Fibroblast of skin of left quadriceps (primary cell): Measurements from ENCODE around the gene QSOX1.
"Not testable (repeated sequence)": the region's sequence is repeated elsewhere in the genome, so short reads cannot be mapped to it uniquely, and the experiment has no call there.

Source experiments
- DNase-seq, 2 experiments: peaks; one replicate each; pipeline ENCODE4 v3.0.0-alpha.2; 2013; ENCODE audit warnings: low read depth in 2 of 2

QSOX1 gene, protein sequence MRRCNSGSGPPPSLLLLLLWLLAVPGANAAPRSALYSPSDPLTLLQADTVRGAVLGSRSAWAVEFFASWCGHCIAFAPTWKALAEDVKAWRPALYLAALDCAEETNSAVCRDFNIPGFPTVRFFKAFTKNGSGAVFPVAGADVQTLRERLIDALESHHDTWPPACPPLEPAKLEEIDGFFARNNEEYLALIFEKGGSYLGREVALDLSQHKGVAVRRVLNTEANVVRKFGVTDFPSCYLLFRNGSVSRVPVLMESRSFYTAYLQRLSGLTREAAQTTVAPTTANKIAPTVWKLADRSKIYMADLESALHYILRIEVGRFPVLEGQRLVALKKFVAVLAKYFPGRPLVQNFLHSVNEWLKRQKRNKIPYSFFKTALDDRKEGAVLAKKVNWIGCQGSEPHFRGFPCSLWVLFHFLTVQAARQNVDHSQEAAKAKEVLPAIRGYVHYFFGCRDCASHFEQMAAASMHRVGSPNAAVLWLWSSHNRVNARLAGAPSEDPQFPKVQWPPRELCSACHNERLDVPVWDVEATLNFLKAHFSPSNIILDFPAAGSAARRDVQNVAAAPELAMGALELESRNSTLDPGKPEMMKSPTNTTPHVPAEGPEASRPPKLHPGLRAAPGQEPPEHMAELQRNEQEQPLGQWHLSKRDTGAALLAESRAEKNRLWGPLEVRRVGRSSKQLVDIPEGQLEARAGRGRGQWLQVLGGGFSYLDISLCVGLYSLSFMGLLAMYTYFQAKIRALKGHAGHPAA

DNA sequence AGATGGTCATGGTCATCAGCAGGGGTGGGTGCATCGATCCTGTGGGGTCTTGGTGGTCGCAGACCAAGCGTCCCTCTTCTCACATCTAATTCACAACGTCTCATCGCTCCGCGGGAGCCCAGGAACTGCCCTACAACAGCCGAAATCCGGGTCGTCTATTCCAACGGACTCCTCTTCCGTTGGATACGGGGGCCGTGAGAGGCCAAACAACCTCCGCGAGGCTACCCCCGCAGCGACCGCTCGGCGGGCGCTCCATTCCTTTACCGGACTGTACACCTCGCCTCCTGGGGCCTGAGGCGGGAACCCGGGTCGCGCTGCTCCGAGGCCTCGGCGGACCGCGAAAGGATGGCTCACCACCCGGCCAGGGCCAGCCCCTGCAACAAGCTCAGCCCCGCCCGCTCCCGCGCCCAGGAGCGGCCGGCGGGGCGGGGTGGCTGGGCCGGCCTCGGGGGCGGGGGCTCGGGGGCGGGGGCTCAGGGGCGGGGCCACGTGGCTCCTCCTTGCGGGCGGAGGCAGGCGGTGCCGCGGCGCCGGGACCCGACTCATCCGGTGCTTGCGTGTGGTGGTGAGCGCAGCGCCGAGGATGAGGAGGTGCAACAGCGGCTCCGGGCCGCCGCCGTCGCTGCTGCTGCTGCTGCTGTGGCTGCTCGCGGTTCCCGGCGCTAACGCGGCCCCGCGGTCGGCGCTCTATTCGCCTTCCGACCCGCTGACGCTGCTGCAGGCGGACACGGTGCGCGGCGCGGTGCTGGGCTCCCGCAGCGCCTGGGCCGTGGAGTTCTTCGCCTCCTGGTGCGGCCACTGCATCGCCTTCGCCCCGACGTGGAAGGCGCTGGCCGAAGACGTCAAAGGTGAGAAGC, at the start of gene QSOX1:
TSS of gene QSOX1 (plus strand) at position 545 of the 857 bp plus-strand sequence. CDS start at position 584, 39 bp downstream.
- peak; percentile 68 to 69 for DNase-seq

DNA sequence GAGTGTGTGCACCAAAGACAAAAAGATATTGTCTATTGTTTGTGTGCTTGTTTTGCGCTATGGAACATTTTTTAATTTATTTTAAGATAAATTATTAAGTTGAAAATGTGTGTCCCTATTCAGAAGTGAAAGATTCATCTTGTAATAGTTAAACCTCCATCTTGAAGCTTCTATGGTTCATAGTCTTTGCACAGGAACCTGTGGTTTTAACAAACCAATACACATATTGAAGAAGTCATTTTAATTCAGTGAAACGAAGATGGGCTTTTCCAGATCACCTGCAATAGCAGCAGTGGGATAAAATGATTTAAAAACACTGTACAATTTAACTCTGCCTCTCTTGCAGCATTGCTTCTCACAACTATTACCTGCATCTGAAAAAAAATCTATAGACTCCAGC, 42.6 kb upstream of the QSOX1 start:
- DNase-seq, result no peak

DNA sequence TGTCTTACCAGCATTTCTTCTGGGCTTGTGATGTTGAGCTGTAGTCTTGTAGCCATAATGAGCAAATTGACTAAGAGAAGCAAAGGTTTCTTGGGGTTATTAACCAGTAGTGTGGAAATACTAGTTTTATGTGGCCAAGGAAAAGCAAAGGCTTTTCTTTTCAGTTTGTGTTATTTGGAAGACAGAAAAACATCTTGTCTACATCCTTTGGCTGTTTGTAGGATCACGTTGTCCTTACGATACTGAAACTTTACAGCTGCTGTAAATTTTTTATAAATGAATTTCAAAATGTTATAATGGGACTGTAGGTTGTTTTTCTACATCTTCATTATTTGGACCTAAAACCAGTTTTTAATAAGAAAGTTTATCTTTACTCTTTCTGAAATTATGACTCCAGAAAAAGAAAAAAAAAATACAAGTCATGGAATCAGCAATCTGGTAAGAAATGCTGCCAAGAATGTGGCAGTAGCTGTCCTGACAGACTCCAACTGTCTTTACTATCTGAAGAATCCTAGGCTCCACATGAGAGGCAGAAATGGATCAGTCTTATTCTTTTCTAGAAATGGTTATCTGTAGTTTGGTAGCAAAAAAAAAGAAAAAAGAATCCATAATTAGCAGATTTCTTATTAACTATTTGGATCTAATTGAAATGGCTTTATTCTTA, 41.6 kb upstream of the QSOX1 start:
- no peak for DNase-seq

DNA sequence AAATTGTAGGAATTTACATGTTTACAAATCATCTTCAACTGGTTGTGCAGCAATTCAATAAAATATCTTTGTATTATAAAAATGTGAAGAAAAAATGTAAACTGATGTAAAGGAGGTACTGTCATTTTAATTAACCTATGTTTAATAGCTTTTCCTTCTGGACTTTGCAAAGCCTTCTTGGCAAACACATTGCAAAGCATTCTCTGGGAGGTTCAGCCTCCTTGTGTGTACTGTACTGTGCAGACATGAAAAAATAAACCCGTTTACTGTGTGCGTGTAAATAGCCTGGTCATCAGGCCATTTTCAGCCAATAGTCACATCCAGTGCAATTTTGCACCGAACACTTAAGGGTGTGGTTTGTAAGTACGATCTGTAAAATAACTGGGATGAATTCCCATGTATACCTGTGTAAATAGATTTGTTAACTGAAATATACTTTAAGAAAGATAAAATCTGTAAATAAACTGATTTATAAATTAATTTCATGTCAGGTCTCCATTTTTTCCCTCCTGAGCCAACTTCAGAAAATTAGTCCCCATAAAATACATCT, 40.2 kb upstream of the QSOX1 start:
- no peak for DNase-seq

DNA sequence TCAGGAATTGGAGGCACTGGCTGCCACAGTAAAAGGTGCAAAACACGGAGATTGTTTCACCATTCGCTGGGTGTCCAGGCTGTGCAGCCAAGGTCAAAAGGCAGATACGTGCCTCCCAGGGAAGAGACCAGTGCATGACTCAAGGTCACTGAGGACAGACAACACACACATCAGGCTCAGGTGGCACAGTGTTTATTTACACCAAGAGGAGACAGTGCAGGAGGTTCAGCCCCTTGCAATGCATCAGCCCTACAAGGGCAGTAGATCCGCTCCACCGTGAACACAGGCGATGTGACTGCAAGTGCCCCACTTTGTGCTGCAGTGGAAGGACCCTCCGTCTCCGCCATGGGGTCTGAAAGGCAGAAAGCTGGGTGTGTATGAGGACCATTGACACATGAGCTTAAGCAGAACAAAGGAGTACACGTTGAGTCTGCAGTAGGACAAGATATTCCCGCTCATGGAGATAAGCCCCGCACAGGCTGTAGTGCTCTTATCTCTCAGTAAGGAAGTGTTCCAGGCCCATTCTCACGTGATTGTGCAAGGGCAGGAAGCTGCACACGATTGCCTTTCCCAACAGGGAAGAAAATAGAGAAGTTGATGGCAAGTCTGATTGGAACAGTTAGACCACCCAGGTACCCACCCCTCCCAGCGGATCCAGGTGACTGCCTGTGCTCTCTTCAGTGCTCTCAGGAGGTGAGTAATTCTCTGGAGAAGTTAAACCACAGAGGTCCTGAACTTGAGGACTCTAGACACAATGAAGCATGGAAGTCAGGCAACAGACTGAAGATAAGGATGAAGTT, 37.5 kb upstream of the QSOX1 start:
- peak in 1 of 2 experiments; percentile 2 for DNase-seq

DNA sequence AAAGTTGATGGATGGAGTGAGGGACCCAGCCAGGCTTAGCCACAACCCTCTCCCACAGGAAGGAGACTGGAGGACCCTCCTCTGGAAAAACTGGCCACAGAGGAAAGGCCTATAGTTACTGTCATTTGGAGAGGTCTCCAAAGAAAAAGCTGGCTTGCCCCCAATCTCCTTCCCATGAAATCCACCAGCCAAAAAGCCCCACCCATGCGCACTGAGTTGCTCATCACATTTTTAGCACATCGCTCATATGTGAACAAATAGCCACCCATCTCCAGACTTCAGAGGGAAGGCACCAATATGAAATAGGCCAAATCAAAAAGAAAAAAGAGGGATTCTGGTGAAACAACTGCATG, 36.9 kb upstream of the QSOX1 start:
- peak; percentile 50 to 53 for DNase-seq

DNA sequence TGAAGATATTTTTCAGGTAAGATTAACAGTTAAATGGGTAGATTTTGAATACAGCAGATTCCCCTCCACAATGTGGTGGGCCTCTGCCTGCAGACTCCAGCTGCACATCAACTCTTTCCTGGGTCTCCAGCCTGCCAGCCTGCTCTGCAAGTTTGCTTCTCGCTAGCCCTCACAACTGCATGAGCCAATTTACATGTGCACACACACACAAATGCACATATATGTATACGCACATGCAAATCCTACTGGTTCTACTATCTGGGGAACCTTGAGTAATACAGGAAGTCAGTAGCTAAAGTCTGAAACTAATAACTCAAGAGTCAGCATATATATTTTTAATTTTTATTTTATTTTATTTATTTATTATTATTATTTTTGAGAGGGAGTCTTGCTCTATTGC, 34.8 kb upstream of the QSOX1 start:
- no peak for DNase-seq

DNA sequence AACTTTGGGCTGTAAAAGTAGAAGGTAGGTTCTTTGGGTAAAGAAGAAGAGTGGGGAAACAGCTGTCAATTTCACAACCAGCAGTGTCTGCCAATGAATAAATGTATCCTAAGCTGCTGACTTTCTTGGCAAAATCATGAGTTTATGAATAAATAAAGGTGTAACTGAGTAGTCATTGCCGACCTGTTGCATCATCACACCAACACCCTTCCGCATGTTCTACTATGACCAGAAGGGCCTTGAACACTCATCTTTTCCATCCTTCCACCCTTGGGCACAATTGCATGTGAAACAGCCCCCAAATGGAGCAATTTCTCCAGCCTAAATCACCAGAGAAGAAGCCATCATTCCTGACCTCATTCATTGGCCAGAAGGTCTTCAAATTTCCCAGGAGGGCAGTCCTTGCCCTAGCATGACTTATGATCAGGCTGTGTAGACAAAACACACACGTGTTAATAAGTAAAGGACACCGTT, 31.2 kb upstream of the QSOX1 start:
- no peak for DNase-seq

DNA sequence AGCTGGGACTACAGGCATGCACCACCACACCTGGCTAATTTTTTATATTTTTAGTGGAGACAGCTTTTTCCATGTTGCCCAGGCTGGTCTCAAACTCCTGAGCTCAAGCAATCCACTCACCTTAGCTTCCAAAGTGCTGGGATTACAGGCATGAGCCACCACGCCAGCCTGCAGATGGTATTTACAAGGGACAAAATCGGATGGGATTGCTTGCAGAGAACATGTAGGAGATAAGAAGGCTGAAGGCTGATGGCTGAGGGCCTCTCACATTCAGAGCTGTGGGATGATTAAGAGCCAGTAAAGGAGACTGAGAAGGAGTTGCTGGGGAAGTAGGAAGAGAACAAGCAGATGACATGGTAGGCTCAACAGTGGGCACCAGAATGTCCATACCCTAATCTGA, 24.0 kb upstream of the QSOX1 start:
- DNase-seq, result no peak

DNA sequence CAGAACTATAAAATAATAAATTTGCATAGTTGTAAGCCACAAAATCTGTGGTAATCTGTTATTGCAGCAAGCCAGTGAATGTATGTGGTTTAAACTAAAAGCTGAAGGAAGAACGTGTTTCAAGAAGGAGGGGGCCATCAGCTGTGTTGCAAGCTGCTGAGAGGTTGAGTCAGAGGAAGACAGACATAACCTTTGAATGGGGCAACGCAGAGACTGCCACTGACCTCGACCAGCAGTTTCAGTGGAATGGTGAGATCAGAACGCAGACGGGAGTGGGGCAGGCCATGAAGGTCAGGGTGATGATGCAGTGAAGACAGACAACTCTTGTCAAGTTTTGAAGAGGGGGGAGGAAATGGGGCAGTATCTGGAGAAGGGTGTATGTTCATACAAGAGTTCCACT, 23.2 kb upstream of the QSOX1 start:
- peak; percentile 72 to 75 for DNase-seq

DNA sequence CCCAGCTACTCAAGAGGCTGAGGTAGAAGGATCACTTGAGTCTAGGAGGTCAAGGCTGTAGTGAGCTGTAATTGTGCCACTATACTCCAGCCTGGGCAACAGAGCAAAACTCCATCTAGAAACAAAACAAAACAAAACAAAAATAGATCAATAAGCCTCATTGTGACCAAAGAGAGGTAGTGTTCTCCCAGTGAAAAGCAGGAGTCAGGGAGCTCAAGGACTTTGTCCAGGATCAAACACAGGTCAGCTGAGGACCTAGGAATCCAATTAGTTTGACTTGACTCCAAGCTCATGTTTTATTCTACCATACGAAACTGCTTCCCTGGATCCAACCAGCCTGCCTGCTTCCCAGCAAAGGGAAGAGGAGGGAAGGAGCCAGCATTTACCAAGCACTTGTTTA, 21.5 kb upstream of the QSOX1 start:
- no peak for DNase-seq

DNA sequence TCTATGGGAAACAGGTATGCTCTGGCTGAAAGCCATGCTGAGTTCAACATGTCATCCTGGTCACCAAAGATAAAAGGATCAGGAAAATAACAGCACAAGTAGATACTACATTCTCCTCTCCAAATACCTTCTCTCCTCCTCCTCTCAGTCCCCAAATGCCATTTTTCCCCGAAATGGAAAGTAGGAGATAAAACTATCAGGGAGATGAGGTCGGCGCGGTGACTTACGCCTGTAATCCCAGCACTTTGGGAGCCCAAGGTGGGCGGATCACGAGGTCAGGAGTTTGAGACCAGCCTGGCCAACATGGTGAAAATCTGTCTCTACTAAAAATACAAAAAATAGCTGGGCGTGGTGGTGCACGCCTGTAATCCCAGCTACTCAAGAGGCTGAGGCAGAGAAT, 21.0 kb upstream of the QSOX1 start:
- DNase-seq, result not testable (repeated sequence)

DNA sequence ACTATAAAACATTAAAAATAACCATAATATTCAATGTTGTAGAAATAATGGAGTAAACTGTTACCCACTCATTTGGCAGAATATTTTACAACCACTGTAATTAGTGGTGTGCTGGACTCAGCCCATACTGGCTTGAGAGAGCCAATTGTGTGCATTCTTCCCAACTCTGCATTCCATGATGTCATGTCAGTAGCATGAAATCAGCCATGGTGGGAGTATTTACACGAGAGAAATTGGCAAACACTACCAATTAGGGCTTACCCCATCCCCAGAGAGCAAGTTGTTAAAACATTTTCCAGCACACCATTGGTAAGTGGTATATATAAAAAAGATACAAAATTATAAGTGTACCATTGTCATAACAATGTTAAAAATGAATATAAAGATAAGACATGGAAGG, 19.1 kb upstream of the QSOX1 start:
- no peak for DNase-seq

DNA sequence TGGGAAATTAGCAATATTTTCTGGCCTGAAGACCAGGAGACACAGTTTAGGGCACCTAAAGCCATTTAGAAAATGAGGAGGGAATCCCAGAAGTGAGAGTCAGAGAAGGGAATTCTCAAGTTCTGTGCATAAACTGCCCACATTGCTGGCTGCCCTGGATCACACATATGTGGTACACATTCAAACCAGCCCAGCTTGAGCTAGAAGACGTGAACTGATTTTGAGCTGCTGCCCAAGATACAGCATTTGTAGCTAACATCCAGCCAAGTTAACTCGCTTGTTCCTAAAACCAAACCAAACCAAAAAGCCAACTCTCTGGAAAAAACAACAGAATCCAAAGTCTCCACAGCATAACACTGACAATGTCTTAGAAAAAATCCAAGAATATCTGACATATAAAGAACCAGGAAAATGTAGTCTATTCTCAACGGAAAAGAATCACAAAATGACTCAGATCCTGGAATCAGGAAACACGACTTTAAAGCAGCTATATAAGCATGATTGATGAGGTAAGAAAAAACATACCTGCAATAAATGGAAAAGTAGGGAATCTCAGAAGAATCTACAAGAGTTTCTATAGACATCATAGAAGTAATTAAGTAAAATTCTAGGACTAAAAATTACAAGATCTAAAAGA, 18.2 kb upstream of the QSOX1 start:
- no peak for DNase-seq

DNA sequence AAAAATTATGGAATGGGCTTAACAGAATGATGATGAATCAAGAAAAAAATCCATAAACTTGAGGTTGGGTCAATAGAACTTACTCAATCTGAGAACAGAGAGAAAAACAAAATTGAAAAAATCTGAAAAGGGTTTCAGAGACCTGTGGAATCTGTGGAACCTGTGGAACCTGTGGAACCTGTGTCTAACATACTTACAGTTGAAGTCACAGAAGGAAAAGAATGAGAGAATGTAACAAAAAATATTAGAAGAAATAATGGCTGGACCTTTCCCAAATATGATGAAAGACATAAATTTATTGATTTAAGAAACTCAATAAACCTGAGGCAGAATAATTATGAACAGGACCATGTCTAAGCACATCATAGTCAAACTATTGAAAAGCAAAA, 17.7 kb upstream of the QSOX1 start:
- no peak for DNase-seq

DNA sequence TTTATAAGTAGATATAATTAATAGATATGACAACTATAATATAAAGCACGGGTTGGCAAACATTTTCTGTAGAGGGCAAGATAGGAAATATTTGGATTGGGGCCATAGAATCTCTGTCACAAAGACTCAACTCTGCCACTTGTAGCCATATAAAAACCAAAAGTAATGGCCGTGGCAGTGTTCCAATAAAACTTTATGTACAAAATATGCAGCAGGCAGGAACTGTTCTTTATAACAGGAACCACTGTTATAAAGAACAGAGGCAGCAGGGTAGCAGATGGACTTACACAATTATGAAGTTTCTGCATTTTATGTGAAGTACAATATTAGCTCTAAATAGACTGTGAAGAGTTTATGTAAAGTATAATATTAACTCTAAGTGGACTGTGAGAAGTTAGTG, 16.9 kb upstream of the QSOX1 start:
- DNase-seq, result no peak

DNA sequence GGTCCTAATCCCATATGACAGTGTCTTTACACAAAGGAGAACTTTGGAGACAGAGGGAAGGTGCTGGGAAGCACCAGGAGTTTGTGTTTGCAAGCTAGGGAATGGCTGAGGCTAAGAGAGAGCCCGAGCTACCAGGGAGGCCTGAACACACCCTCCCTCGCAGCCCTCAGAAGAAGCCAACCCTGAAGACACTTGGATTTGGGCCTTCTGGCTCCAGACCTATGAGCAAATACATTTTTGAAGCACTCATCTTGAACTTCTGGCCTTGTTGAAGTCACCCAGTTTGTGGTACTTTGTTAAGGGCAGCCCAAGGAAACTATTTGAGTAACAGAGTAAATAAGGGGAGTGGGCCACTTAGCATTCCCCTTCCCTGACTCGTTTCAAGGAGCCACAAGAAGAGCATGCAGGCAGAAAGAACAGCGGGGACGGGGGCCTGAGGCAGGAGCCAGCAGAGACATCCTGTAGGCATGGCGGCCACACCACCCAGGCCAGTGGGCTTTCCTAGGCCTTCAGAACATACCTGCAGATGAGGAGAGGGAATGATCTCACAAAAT, 13.2 kb upstream of the QSOX1 start:
- DNase-seq, result no peak

DNA sequence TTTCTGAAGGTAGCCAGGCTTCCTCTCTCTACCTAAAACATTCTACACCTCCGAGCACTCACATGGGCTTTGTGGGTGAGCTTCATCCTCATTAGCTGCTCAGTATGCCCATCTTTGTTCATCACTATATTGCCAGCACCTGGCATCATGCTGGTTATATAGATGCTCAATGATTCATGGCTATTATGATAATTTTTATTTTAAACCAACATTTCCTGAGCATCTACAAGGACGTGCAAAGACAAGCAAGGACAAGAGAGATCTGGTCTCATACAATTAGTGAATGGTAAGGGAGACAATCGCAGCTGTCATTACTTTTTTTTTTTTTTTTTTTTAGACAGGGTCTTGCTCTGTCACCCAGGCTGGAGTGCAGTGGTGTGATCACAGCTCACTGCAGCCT, 11.3 kb upstream of the QSOX1 start:
- no peak for DNase-seq

DNA sequence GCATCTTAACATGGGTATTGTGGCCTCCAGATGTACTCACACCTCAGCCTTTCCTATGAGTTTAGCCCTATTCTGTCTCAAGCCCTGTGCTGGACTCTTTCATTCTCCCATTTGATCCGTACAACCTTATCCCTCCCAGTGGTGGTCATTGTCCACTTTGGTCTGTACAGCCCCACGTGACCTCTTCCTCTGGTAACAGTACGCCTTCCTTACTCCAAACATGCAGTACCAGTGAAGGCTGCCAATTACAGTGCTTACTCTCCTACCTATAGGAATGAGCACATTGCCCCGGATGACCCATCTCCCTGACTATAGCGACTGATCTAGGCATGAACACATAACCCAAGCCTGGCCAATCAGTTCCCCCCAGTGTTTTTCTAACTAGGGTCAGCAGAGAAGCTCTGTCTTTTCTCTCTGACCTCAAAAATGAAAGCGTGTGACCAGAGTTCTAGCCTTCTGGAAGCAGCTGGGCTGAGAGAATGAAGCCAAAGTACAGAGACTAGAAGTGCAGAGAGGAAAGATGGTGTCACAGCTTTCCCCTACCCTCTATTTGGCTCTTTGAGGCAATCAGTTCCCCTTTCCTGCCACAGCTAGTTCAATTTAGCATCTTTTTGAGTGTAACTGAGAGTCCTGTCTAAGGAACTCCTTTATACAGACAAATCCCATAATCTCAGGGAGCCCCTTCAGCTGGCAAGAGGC, 9.9 kb upstream of the QSOX1 start:
- no peak for DNase-seq
